GM18517 (cell line): Measurements from ENCODE around the gene BORCS8.

Experiments
- ATAC-seq: cut with Tn5 transposase; IDR thresholded peaks from one replicate; pipeline ENCODE4 v1.9.1; 2021; ENCODE audit warnings: mild to moderate bottlenecking, moderate library complexity; ENCODE audit not compliant: unreplicated experiment

The BORCS8 gene

DNA sequence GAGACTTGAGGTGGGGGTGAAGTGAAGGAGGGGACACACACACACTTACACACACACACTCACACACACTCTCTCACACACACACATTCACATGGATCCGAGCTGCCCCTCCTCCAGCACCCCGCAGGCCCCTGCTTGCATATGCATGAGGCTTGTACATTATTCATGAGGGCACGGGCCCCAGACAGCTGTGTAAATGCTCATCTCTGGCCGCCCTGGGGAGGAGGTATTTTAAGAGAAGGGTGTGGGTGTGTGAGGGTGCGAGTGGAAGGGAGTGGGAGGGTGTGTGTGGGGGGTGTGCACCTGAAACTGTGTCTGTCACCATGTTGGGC is 22.2 kb upstream of the BORCS8 start:
- no peak for ATAC-seq

- no peak for ATAC-seq
Observed at GRCh38 chr19:19213426-19214158, 21.6 kb upstream of the BORCS8 start.

- ATAC-seq, result no peak
Observed at GRCh38 chr19:19212916-19213315, 21.0 kb upstream of the BORCS8 start.

- ATAC-seq, result no peak
Observed at GRCh38 chr19:19211499-19212420, 19.8 kb upstream of the BORCS8 start, which contains the start of gene NCAN. TSS of gene NCAN (plus strand) at chr19:19211958. CDS start at chr19:19216954, 4,996 bp downstream.

DNA sequence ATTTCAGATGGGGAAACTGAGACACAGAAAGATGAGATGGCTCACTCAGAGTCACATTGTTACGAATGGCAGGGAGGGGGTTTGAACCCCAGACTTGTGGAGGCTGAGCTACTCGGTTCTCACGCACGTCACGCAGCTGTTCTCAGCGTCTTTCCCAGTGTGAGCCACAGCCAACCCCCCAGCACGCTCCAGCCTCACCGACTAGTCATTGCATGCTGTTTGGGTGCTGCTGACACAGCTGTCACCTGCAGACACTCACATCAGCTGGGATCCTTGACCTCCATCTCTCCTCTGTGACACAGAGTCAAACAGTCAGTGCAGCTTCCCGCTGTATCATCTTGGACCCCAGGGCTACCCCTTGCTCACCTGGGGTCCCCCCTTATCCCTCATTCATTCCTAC is 17.4 kb upstream of the BORCS8 start:
- no peak for ATAC-seq

GRCh38 chr19:19207637-19208572 is 16.0 kb upstream of the BORCS8 start:
- no peak for ATAC-seq

DNA sequence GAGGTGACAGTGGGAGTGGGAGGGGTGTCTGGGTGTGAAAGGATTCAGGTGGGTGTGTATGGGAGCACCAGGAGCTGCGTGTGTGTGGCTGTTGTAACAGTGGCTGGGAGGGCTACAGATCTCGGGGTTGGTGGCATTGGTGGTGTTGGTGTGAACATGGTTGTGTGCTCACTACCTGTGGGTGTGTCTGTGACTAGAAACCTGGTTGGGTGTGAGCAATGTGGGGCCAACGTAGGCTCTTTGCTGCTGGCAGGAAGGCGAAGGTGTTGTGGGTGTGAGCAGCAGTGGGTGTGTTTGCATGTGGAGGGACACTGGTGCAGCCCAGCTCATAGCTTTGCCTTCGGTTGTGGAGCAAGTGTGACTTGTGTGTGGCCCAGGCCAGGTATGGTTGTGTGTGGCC is 15.0 kb upstream of the BORCS8 start:
- ATAC-seq, result no peak

DNA sequence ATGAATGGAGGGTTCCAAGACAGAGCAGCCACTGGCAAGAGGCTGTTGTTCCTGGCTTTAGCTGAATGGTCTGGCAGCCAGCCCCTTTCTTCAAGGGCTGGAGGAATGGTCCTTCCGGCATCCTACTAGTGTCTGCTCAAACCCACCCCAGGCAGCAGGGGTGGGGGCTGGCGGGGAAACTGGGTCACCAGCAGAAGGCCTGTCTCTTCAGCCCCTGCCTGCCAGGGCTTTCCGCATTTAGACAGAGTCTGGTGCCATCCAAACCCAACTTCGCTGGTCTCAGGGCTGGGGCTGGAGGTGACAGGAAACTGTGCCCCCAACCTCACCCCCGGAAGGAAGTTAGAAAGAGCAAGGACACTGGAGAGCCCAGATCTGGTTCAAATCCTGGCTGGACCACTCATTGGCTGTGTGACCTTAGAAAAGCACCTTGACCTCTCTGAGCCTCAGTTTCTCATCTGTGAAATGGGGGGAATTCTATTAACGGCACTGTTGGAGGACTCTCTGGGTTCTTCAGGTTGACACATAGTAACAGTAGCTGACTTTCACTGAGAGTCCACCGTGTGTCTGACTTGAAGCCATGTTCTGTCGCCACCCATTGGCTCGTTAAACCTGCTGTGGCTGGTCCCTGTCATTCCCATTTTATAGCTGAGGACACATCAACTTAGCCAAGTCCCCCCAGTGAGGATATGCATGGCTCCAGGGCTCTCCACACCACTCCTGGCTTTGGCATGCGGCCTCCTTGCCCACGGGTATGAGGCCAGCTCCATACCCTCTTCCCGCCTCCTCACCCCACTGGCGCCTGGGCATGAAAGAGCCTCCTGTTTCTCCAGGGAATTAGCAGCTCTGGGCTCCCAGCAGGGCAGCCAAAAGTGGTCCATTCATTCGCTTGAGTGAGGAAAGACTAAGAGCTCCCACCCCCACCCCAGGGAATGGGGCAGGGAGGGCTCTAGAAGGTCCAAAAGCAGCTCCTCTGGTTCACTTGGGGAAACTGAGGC is 13.8 kb upstream of the BORCS8 start:
- ATAC-seq, result no peak

DNA sequence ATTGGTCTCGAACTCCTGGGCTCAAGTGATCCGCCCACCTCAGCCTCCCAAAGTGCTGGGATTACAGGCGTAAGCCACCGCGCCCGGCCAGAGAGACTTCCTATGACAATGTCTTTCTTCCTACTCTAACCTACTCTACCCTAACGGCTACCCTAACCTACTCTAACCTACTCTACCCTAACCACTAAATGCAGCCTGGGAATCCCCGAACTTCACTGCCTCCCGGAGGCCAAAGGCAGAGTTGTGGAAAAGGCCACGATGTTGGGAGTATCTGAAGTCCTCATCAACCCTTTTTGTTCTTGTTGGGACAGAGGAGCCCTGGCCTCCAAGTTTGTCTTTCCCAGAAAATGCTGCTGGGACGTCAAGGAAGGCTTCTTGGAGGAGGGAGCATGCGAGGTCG is 12.2 kb upstream of the BORCS8 start:
- ATAC-seq, result no peak

GRCh38 chr19:19203012-19203856 is 11.3 kb upstream of the BORCS8 start, which contains the start of gene NR2C2AP:
TSS of gene NR2C2AP (minus strand) at chr19:19203414. CDS start at chr19:19203060, 354 bp downstream.
- ATAC-seq, result peak; percentile 69

GRCh38 chr19:19202707-19203011 is 10.7 kb upstream of the BORCS8 start:
- no peak for ATAC-seq

DNA sequence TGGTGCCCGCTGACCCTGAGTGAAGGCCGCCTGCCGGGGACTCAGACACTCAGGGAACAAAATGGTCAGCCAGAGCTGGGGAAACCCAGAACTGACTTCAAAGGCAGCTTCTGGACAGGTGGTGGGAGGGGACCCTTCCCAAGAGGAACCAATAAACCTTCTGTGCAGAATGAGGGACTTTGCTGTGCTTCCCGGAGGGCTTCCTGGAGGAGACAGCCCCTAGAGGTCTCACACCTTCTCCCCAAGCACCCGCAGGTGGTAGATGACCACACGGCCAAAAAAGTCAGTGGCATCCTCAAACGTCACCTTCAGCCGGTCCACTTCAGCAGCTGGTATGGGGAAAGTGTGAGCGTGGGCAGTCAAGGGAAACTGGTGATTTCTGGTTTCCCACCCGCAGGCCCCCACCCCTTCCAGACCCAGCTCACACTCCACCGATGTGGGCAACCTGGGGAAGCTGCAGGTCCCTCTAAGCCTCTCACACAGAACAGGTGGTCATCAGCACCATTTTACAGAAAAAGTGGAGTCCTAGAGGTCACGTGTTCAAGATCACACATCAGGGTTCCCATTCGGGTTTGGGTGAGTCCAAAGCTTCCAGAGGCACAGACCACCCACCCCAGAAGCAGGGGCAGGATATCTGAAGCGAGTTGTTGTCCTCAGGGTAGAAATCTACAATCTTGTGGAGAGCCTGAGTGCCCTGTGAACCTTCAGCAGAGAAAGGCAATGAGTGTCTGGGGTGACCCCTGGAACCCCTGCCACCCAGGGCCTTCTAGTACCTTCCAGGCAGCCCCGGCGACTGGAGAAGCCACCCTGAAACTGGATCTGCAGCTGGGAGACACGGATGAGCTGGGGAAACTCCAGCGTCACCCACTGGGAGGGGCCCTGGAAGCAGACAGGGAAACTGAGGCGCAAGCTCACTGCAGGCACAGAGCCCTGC is 10.0 kb upstream of the BORCS8 start:
- ATAC-seq, result no peak

DNA sequence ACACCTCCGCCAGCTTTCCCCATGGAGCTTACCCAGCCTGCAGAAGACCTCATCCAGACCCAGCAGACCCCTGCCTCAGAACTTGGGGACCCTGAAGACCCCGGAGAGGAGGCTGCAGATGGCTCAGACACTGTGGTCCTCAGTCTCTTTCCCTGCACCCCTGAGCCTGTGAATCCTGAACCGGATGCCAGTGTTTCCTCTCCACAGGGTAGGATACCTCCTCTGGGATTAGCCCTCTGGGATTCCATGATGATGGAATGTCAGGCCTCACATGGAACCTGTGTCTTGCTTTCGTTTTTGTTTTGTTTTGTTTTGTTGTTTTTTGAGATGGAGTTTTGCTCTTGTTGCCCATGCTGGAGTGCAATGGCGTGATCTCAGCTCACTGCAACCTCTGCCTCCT is 2.0 kb upstream of the BORCS8 start:
- no peak for ATAC-seq

GRCh38 chr19:19192910-19193423 is 1.0 kb upstream of the BORCS8 start:
- ATAC-seq, result no peak

- peak; percentile 1 for ATAC-seq
Observed at GRCh38 chr19:19191768-19192077, 229 bp downstream of the BORCS8 start.

DNA sequence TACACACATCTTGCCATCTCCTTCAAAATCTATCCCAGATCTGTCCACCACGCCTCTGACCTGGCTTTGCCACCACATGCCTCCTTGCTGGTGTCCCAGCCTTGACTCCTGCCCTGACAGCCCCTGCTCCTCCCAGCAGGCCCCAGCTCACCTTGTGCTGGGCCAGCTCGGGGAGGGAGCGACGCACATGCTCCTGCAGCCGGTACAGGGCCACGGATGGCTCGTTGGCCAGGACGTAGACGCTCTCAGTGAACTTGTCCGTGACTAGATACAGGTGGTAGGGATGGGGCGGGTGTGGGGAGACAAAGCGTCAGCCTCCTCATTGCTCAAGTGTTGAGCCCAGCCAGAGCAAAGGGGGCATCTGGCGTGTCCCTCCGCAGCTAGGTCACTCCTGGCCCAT is 5.2 kb downstream of the BORCS8 start:
- no peak for ATAC-seq

DNA sequence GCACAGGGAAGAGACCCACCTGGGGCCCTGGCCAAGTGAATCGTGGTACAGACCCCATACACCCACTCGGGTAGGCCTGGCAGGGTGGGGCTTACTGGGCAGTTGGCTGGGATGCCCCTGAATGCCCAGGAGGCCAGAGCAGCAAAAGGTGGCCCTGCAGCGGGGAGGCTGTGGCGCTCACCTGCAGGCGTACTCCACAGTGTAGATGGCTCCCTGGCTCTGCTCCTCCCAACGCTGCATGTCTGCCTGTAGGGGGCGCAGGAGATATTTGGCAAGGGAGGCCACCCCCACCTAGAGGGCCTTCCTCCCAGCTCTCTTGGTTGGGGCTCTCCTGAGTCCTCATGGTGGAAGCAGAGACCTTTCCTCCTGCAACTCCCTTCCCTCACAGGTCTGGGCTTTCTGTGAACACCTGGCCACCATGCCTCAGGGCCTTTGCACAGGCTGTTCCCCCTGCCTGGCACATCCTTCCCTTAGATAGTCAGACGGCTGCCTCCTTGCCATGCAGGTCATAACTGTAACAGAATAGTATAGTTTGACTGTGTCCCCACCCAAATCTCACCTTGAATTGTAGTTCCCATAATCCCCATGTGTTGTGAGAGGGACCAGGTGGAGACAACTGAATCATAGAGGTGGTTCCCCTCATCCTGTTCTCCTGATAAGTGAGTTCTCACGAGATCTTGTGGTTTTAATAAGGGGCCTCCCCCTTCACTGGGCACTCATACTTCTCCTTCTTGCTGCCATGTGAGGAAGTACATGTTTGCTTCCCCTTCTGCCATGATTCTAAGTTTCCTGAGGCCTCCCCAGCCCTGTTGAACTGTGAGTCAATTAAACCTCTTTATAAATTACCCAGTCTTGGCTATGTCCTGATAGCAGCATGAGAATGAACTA is 5.9 kb downstream of the BORCS8 start:
- ATAC-seq, result no peak
